Spleen (tissue), 11 donors: ENCODE data around the gene ISL2. TPM values are rescaled to one million over a fixed set of nuclear protein-coding genes. Genes with fewer than 3 reads are reported as not detected.
A peak's percentile ranks its signal among the peaks of the same experiment; 100 is the strongest.

Experiments used
- DNase-seq: peaks from one replicate; pipeline ENCODE4 v3.0.0-alpha.2; 2020
- H3K27ac ChIP-seq, 8 donors: fragments of 200-600 bp; sonication (generic) in 7 of 8; 1 replicate in 4 of 8; 2 replicates in 4 of 8; pipeline versions ENCODE4 v1.5.0 to v1.8.0; 2016 to 2021; ENCODE audit warnings: inconsistent platforms in 4 of 8, mild to moderate bottlenecking in 4 of 8, moderate library complexity in 1 of 8
- H3K27me3 ChIP-seq, 7 donors: fragments of 200-600 bp; sonication (generic) in 6 of 7; replicated peaks in 1 of 7; 1 replicate in 4 of 7; 2 replicates in 3 of 7; pipeline versions ENCODE4 v1.5.0 to v1.8.0; 2016 to 2021; ENCODE audit warnings: inconsistent platforms in 3 of 7, mild to moderate bottlenecking in 1 of 7
- H3K36me3 ChIP-seq, 6 donors: fragments of 200-600 bp; sonication (generic) in 5 of 6; 1 replicate in 4 of 6; 2 replicates in 2 of 6; pipeline versions ENCODE4 v1.5.0 to v1.8.0; 2016 to 2021; ENCODE audit warnings: inconsistent platforms in 2 of 6
- H3K4me1 ChIP-seq, 6 donors: fragments of 200-600 bp; sonication (generic) in 5 of 6; 1 replicate in 3 of 6; 2 replicates in 3 of 6; pipeline versions ENCODE4 v1.5.0 to v1.8.0; 2016 to 2021; ENCODE audit warnings: inconsistent platforms in 3 of 6
- H3K4me3 ChIP-seq, 8 donors: fragments of 200-600 bp; sonication (generic) in 7 of 8; 1 replicate in 4 of 8; 2 replicates in 4 of 8; pipeline versions ENCODE4 v1.5.0 to v1.8.0; 2016 to 2021; ENCODE audit warnings: inconsistent platforms in 4 of 8, mild to moderate bottlenecking in 4 of 8, moderate library complexity in 2 of 8
- H3K9me3 ChIP-seq, 8 donors: fragments of 200-600 bp; sonication (generic) in 7 of 8; 1 replicate in 4 of 8; 2 replicates in 4 of 8; pipeline versions ENCODE4 v1.5.0 to v1.8.0; 2016 to 2021; ENCODE audit warnings: inconsistent platforms in 4 of 8
- CTCF ChIP-seq, 11 experiments: fragments of 200-600 bp in 7 of 11; fragments of 450-650 bp in 4 of 11; sonication (generic) in 4 of 11; IDR thresholded peaks in 8 of 11; conservative IDR thresholded peaks in 3 of 11; 1 replicate in 7 of 11; 2 replicates in 4 of 11; pipeline versions ENCODE4 v1.4.0 to v1.8.0; 2016 to 2021; ENCODE audit warnings: antibody characterized with exemption in 11 of 11, inconsistent platforms in 4 of 11, mild to moderate bottlenecking in 1 of 11
- POLR2A ChIP-seq, 3 donors: fragments of 450-650 bp; IDR thresholded peaks; one replicate each; pipeline ENCODE4 v1.5.1; 2017; ENCODE audit warnings: antibody characterized with exemption in 3 of 3, mild to moderate bottlenecking in 1 of 3
- POLR2AphosphoS5 ChIP-seq, 3 donors: sonication (generic); formaldehyde crosslinking; IDR thresholded peaks; one replicate each; pipeline ENCODE4 v1.5.1; 2017; ENCODE audit warnings: antibody characterized with exemption in 3 of 3
- WGBS, 5 donors: extraction: QIAGEN DNeasy Blood & Tissue Kit in 3 of 5; methylation state at CpG; one replicate each; pipeline versions ENCODE4 v1.1.5 to v1.1.7; 2013 to 2018; 5-methylcytosine and 5-hydroxymethylcytosine counted together
- intact Hi-C: fragments of 100-400 bp; cut with DNase I; formaldehyde crosslinking; loops from one replicate; pipeline ENCODE4 v1.15.0; 2023; ENCODE audit warnings: low total_unique reads
- polyA plus RNA-seq, 3 donors: library from polyadenylated mRNA; stranded (reverse); fragments of 200-250 nt; gene quantifications; one replicate each; pipeline ENCODE4 v1.2.1, GENCODE V29; 2013
- total RNA-seq, 7 donors: library from RNA; depleted of rRNA in 3 of 7; stranded (reverse); fragments of >200 nt in 3 of 7; fragmentation: NEBNext Ultra II Directional in 4 of 7; extraction: Animal tissue kit (Norgen Biotek cat#: 25700) in 4 of 7; gene quantifications; one replicate each; pipeline versions ENCODE4 v1.1.0 to v1.2.1, GENCODE V29; 2016 to 2021
- donor health status: healthy with polysubstance abuse.
- donor health status: DM: no; HTN: no; CAD: no; lungs with moderate emphysema.
- donor health status: DM: no; HTN: no; CAD: no.
- donor health status: Bipolar disorder and iron deficiency.
- donor health status: healthy.
- donor health status: DM: no; HTN: no; CAD: no.
- donor health status: DM: yes; HTN: yes; CAD: no.

ISL2 gene
- total and polyA plus RNA-seq, 10 donors, result 0.20 to 1.1 (median 0.37) TPM

GRCh38 chr15:76334438-76335306 is 1.9 kb upstream of the ISL2 start:
- H3K36me3 ChIP-seq, result no peaks in the 10 kb centered on the region
- TF ChIP-seq POLR2AphosphoS5 (IDR thresholded peaks at IDR 0.05) (no peak), CTCF (IDR thresholded peaks at IDR 0.05 in 8 of 11, conservative IDR thresholded peaks at IDR 0.05 in 3 of 11) (no peak), POLR2A (IDR thresholded peaks at IDR 0.05) (no peak)
- H3K27ac ChIP-seq, result peak overlapping the region in 2 of 8 donors; percentile 53 to 82
- H3K27me3 ChIP-seq, result peaks cover 12 to 93% (median 73%) of the 10 kb centered on the region in 7 donors
- H3K4me3 ChIP-seq, result peak overlapping the region in 5 of 8 donors; percentile 8 to 67 (median 36)
- 26 to 36% (median 28%) methylated on average over 44 of the region's 44 CpGs for WGBS, 5 donors
- intact Hi-C loops, result no loop called here
- H3K4me1 ChIP-seq, result peaks cover 21 to 51% (median 47%) of the 10 kb centered on the region in 6 donors
- peaks cover 0 to 3% (median 0%) of the 10 kb centered on the region in 8 donors for H3K9me3 ChIP-seq
- no peak for DNase-seq

GRCh38 chr15:76335307-76336253 is 993 bp upstream of the ISL2 start:
- peaks cover 30 to 60% (median 56%) of the 10 kb centered on the region in 6 donors for H3K4me1 ChIP-seq
- intact Hi-C loops, result no loop called here
- WGBS, 5 donors, result 6 to 8% (median 6%) methylated on average over 30 to 39 of the region's 39 CpGs

GRCh38 chr15:76337059-76337695 is 604 bp downstream of the ISL2 start:
- WGBS, 5 donors, result 6 to 9% (median 8%) methylated on average over 25 of the region's 25 CpGs
- intact Hi-C loops, result no loop called here
- peaks cover 0 to 3% (median 0%) of the 10 kb centered on the region in 8 donors for H3K9me3 ChIP-seq
- H3K27me3 ChIP-seq, result peaks cover 25 to 100% (median 94%) of the 10 kb centered on the region in 7 donors
- TF ChIP-seq CTCF (IDR thresholded peaks at IDR 0.05 in 8 of 11, conservative IDR thresholded peaks at IDR 0.05 in 3 of 11), result no peak
- no peak for TF ChIP-seq POLR2AphosphoS5 (IDR thresholded peaks at IDR 0.05)
- no peak for TF ChIP-seq POLR2A (IDR thresholded peaks at IDR 0.05)
- no peak for DNase-seq
- peak overlapping the region in 2 of 8 donors; percentile 53 to 82 for H3K27ac ChIP-seq
- peaks cover 45 to 76% (median 72%) of the 10 kb centered on the region in 6 donors for H3K4me1 ChIP-seq
- no peaks in the 10 kb centered on the region for H3K36me3 ChIP-seq
- H3K4me3 ChIP-seq, result peak overlapping the region in 5 of 8 donors; percentile 27 to 67 (median 36)

More at GRCh38 chr15:76335307-76336253, 993 bp upstream of the ISL2 start:
- H3K36me3 ChIP-seq, result no peaks in the 10 kb centered on the region
- H3K27ac ChIP-seq, result peak overlapping the region in 5 of 8 donors; percentile 44 to 82 (median 64)
- DNase-seq, result peak; percentile 82
- peaks cover 14 to 94% (median 78%) of the 10 kb centered on the region in 7 donors for H3K27me3 ChIP-seq
- TF ChIP-seq POLR2A (IDR thresholded peaks at IDR 0.05) (no peak), POLR2AphosphoS5 (IDR thresholded peaks at IDR 0.05) (peak; percentile 18 to 73 (median 38)), CTCF (IDR thresholded peaks at IDR 0.05 in 8 of 11, conservative IDR thresholded peaks at IDR 0.05 in 3 of 11) (no peak)
- H3K4me3 ChIP-seq, result peak overlapping the region in 7 of 8 donors; percentile 17 to 67 (median 32)
- H3K9me3 ChIP-seq, result peaks cover 0 to 3% (median 0%) of the 10 kb centered on the region in 8 donors
